A549 (cell line): ENCODE data around the gene ATAD3A.
"Not testable (repeated sequence)": the region's sequence is repeated elsewhere in the genome, so short reads cannot be mapped to it uniquely, and the experiment has no call there.

Experiments
- RCOR1 ChIP-seq: fragments of 150-350 bp; IDR thresholded peaks from 2 replicates; pipeline ENCODE4 v1.6.1; 2014; ENCODE audit warnings: antibody characterized with exemption, low read length, low read depth
- TF ChIP-seq, protein P1 (sequence below): fragments of >200 bp; sonication (Bioruptor Twin); formaldehyde crosslinking; IDR thresholded peaks from 3 replicates; pipeline ENCODE4 v1.5.1; 2016

DNA sequence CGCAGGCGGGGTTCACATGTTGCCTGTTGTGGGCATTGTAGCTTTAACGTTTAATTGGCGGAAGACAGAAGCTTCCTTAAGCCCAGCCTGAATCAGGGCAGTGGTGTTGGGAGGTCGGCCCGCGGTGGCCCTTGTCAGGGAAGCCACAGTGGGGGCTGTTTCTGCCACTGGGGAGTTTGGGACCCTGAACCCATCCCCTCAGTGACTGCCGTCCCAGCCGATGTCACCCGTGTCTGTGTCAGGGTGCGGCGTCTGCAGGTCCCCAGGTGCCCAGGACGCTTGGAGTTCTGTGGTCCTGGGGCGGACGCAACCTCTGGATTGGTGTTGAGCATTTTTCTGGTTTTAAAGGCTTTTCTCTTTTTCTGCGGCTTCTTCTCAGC lies 31.5 kb upstream of the ATAD3A start:
- not testable (repeated sequence) for TF ChIP-seq RCOR1
- TF ChIP-seq, protein P1, sequence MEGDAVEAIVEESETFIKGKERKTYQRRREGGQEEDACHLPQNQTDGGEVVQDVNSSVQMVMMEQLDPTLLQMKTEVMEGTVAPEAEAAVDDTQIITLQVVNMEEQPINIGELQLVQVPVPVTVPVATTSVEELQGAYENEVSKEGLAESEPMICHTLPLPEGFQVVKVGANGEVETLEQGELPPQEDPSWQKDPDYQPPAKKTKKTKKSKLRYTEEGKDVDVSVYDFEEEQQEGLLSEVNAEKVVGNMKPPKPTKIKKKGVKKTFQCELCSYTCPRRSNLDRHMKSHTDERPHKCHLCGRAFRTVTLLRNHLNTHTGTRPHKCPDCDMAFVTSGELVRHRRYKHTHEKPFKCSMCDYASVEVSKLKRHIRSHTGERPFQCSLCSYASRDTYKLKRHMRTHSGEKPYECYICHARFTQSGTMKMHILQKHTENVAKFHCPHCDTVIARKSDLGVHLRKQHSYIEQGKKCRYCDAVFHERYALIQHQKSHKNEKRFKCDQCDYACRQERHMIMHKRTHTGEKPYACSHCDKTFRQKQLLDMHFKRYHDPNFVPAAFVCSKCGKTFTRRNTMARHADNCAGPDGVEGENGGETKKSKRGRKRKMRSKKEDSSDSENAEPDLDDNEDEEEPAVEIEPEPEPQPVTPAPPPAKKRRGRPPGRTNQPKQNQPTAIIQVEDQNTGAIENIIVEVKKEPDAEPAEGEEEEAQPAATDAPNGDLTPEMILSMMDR, result not testable (repeated sequence)
